ENCODE data around the gene SNX24. TPM values are rescaled to one million over a fixed set of nuclear protein-coding genes. Genes with fewer than 3 reads are reported as not detected.

SNX24 gene
- total RNA-seq, 1 donor from 2014 or later: 1.2 TPM

DNA sequence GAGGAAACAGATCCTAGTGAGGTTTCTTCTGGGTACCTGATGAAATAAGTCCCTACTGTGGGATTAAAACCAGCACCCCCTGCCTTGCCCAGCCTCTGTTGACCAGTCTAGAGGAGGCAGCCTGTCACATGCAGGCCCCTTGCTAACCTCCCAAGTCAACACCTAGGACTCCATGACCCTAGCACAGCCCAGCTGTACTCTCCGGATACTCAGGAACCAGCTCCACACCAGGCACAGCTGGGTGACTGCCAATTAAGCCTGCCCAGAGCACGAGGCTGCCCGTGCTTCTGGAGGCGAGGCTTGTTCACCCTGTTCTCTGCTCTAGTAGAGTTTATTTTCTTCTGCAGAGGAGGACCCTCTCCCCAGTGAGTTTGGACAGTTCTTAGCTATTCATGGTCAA is 92.5 kb downstream of the SNX24 start:
- no peaks in the 10 kb centered on the region for H3K27me3 Mint-ChIP-seq (ENCODE audit: insufficient read depth)
- no peak overlapping the region for H3K4me3 Mint-ChIP-seq
- H3K4me1 Mint-ChIP-seq (ENCODE audit: low read depth): no peaks in the 10 kb centered on the region
- DNase-seq (ENCODE audit: low spot score): no peak
- no peaks in the 10 kb centered on the region for H3K36me3 Mint-ChIP-seq (ENCODE audit: low read depth)
- intact Hi-C loops (cut with micrococcal nuclease): no loop called here
- H3K27ac Mint-ChIP-seq: no peak overlapping the region
- H3K9me3 Mint-ChIP-seq: no peaks in the 10 kb centered on the region

DNA sequence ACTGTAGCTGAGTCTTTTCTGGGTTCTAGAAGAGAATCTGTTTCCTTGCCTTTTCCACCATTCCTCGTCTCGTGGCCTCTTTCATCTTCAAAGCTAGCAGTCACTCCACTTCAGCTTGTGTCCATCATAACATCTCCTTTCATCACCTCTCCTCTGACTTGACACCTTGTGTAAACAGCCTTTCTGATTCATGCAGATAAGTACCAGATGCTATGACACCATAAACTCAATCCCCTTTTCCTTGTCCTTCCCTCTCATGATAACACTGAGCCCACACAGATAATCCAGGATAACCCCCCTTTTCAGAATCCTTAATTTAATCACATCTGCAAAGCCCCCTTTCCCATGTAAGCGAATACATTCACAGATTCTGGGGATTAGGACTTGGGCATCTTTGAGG is 95.5 kb downstream of the SNX24 start:
- Mint-ChIP-seq H3K4me3 (no peak overlapping the region), H3K36me3 (ENCODE audit: low read depth) (no peaks in the 10 kb centered on the region), H3K9me3 (no peaks in the 10 kb centered on the region), H3K4me1 (ENCODE audit: low read depth) (no peaks in the 10 kb centered on the region), H3K27me3 (ENCODE audit: insufficient read depth) (no peaks in the 10 kb centered on the region), H3K27ac (no peak overlapping the region)
- no peak for DNase-seq (ENCODE audit: low spot score)
- intact Hi-C loops (cut with micrococcal nuclease): no loop called here

DNA sequence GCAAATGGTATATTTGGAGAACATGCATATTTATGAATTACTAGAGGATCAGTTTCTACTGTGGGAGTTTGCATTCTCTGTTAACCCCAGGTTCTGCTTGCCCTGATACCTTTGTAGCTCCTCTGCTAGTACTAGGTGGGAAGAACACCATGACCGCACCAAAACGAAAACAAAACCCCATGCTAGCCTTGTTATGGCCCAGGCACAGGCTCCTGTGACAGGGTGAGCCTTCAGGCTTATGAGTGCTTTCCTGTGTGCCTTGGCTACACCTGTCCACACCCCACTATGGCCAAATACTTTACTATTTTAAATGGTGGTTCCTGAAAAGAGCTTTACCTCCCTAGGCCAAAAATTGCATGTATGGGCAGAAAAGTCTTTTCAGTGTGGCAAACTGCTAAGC is 96.3 kb downstream of the SNX24 start:
- Mint-ChIP-seq H3K27me3 (ENCODE audit: insufficient read depth) (no peaks in the 10 kb centered on the region), H3K36me3 (ENCODE audit: low read depth) (no peaks in the 10 kb centered on the region), H3K4me1 (ENCODE audit: low read depth) (no peaks in the 10 kb centered on the region), H3K9me3 (no peaks in the 10 kb centered on the region), H3K4me3 (no peak overlapping the region), H3K27ac (no peak overlapping the region)
- DNase-seq (ENCODE audit: low spot score): no peak
- intact Hi-C loops (cut with micrococcal nuclease): no loop called here

DNA sequence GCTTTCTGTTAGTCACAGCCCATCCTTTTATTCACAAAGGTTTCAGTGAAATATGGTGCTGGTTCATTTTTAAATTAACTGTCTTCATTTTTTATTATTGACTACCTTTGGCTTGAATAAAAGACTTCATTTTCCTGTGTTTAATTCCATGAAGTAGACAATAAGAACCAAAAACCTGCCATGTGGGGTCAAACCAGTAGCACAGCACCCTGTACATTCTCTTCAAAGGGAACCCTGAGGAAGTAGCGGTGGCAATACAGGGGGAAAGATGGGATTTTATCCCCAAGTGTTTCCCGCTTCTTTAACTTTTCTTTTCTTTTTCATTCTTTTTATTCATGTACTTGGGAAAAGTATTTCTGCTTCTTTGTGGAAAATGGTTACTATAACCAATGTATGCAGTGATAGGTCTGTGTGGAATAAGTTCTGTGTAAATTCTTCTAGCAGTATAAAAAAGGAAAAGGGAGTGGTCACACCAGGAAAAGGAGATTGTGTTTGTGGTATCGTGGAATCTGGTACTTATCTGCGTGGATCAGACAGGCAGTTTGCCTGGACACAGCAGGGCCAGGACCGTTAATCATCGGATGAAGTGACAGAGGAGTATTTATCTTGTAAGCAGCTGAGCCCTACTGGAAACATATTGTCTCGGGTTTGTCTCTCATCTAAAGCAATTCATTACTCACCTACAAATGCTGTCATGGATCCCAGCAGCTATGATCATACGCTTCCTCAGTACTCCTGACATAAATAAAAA is 96.9 kb downstream of the SNX24 start:
- intact Hi-C loops (cut with micrococcal nuclease): no loop called here
- Mint-ChIP-seq H3K36me3 (ENCODE audit: low read depth) (no peaks in the 10 kb centered on the region), H3K27me3 (ENCODE audit: insufficient read depth) (no peaks in the 10 kb centered on the region), H3K27ac (no peak overlapping the region), H3K9me3 (no peaks in the 10 kb centered on the region), H3K4me1 (ENCODE audit: low read depth) (no peaks in the 10 kb centered on the region), H3K4me3 (no peak overlapping the region)
- no peak for DNase-seq (ENCODE audit: low spot score)

DNA sequence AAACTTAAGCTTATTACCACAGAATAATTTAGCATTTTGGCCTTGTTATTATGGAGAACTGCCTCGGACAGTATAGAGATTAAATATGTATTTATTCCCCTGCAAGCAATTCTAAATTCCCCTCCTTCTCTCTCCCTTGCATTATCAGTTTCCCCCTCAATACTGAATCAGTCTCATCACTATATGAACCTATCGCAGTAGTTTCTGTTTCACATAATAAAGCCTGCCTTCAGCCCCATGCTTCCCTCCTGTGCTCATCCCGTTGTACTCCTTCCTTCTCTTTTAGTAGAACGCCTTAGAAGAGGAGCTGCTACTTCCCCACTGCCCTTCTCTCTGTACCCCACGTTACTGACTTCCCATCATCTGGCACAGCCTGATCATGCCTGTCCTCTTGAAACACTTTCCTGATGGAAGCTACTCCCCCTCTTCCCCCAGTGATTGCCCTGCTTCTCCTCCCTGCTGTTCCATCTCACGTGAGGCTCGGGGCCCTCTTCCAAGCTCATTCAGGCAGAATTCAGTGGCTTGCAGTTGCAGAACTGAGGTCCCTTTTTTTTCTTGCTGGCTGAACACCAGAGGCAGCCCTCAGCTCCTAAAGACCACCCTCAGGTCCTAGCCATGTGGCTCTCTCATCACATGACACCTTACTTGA is 97.8 kb downstream of the SNX24 start:
- H3K36me3 Mint-ChIP-seq (ENCODE audit: low read depth): no peaks in the 10 kb centered on the region

DNA sequence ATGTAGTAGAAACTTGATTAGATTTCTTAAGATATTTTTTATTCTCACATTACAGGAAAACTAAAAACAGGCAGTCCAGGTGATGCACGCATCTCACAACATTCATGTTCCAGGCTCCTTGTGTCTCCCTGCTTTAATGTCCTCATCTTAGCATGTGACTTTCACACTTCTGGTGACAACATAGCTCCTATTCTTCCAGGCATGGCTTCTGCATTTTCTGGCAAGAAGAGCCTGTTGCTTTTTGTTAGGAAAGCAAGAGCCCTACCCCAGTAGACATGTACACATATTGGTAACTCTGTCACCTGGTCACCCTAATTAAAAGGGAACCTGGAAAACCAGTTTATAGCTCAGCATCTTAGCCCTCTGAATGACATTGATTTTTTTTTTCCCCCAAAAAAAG is 98.6 kb downstream of the SNX24 start:
- Mint-ChIP-seq H3K9me3 (no peaks in the 10 kb centered on the region), H3K4me1 (ENCODE audit: low read depth) (no peaks in the 10 kb centered on the region), H3K27ac (no peak overlapping the region), H3K4me3 (no peak overlapping the region), H3K36me3 (ENCODE audit: low read depth) (no peaks in the 10 kb centered on the region), H3K27me3 (ENCODE audit: insufficient read depth) (no peaks in the 10 kb centered on the region)
- intact Hi-C loops (cut with micrococcal nuclease): no loop called here
- DNase-seq (ENCODE audit: low spot score): no peak

More for the DNA sequence above, 97.8 kb downstream of the SNX24 start:
- H3K27me3 Mint-ChIP-seq (ENCODE audit: insufficient read depth): no peaks in the 10 kb centered on the region
- H3K9me3 Mint-ChIP-seq: no peaks in the 10 kb centered on the region
- DNase-seq (ENCODE audit: low spot score): no peak
- intact Hi-C loops (cut with micrococcal nuclease): no loop called here
- no peak overlapping the region for H3K27ac Mint-ChIP-seq
- H3K4me3 Mint-ChIP-seq: no peak overlapping the region
- H3K4me1 Mint-ChIP-seq (ENCODE audit: low read depth): no peaks in the 10 kb centered on the region

DNA sequence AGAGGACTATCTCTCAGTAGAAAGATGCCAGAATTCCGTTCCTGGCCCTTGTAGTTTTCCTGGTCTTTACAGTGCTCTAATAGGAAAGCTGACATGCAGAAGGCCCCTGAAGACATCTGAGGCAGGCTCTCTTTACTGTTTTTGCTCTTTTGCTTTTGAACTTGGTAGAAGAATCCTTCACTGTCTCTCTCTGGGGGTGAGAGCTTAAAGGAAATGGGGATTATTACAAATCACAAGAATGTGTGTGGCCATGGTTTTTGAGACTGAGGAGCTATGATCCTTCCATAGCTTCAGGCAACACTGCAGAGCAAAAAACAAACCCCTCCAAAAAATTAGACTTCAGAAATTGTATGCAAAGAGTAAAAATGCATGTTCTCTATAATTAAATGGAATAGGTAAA is 102.0 kb downstream of the SNX24 start:
- H3K9me3 Mint-ChIP-seq: no peaks in the 10 kb centered on the region

DNA sequence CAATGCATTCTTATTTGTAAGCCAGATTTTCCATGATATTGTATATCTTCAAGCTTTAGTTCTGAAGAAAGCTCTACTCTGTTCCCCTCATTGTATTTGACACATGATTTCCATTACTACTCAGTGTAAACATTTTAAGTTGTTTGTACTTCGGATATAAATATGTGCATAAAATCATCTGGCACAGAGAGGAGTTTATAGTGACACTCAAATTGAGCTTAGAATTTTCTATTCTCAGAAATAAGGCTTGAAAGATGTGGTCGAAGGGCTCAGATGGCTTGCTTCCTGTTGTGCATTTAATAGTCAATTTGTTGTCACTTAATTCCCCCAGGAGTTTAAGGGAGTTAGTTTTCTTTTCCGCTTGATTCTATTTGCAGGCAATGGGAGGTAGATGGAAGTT is 102.4 kb downstream of the SNX24 start:
- Mint-ChIP-seq H3K9me3 (no peaks in the 10 kb centered on the region), H3K36me3 (ENCODE audit: low read depth) (no peaks in the 10 kb centered on the region), H3K4me1 (ENCODE audit: low read depth) (no peaks in the 10 kb centered on the region), H3K4me3 (no peak overlapping the region), H3K27me3 (ENCODE audit: insufficient read depth) (peaks cover 3% of the 10 kb centered on the region), H3K27ac (no peak overlapping the region)
- DNase-seq (ENCODE audit: low spot score): no peak
- intact Hi-C loops (cut with micrococcal nuclease): no loop called here

More for the DNA sequence above, 102.0 kb downstream of the SNX24 start:
- Mint-ChIP-seq H3K4me3 (no peak overlapping the region), H3K4me1 (ENCODE audit: low read depth) (no peaks in the 10 kb centered on the region), H3K27me3 (ENCODE audit: insufficient read depth) (peaks cover 3% of the 10 kb centered on the region), H3K27ac (no peak overlapping the region), H3K36me3 (ENCODE audit: low read depth) (no peaks in the 10 kb centered on the region)
- intact Hi-C loops (cut with micrococcal nuclease): no loop called here
- no peak for DNase-seq (ENCODE audit: low spot score)

DNA sequence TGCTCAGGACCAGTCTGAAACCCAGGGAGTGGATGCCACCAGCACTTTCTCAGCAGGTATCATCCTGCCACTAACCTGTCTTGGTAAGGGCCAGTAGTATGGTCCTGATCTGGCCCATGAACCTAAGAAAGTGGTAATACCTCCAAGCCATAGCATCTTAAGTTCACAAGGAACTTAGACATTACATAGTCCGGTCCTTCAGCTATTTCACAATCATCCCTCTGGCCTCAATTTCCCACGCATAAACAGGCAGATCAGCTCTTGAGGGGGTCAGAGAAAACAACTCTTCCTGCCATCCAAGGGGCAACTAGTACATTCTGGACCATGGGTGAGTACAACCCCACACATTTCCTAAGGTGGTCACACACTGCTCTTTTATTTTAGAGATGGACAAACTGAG is 102.9 kb downstream of the SNX24 start:
- no peak for DNase-seq (ENCODE audit: low spot score)
- H3K27me3 Mint-ChIP-seq (ENCODE audit: insufficient read depth): peaks cover 3% of the 10 kb centered on the region
- H3K27ac Mint-ChIP-seq: no peak overlapping the region
- intact Hi-C loops (cut with micrococcal nuclease): no loop called here
- H3K4me1 Mint-ChIP-seq (ENCODE audit: low read depth): no peaks in the 10 kb centered on the region
- no peaks in the 10 kb centered on the region for H3K36me3 Mint-ChIP-seq (ENCODE audit: low read depth)
- H3K4me3 Mint-ChIP-seq: no peak overlapping the region
- no peaks in the 10 kb centered on the region for H3K9me3 Mint-ChIP-seq

DNA sequence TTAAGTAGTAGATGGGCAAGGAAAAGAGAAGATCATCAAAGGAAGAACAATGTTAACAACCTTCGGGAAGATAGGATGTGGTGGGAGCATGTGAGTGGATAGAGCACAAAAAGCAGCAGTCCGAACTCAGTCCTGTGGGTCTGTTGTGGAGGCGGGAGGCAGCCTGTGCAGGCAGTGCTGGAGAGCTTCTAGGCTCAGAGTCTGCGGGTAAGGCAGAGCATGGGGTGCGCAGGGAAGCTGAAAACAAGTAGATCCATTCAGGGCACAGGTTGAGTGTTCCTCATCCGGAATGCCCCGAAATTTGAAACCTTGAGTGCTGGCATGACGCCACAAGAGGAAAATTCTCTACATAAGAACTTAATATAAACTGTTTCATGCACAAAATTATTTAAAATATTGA is 106.2 kb downstream of the SNX24 start:
- H3K27me3 Mint-ChIP-seq (ENCODE audit: insufficient read depth): peaks cover 3% of the 10 kb centered on the region
- no peaks in the 10 kb centered on the region for H3K9me3 Mint-ChIP-seq
- intact Hi-C loops (cut with micrococcal nuclease): no loop called here
- H3K4me1 Mint-ChIP-seq (ENCODE audit: low read depth): no peaks in the 10 kb centered on the region
- no peak overlapping the region for H3K4me3 Mint-ChIP-seq
- H3K36me3 Mint-ChIP-seq (ENCODE audit: low read depth): no peaks in the 10 kb centered on the region
- no peak for DNase-seq (ENCODE audit: low spot score)
- no peak overlapping the region for H3K27ac Mint-ChIP-seq

DNA sequence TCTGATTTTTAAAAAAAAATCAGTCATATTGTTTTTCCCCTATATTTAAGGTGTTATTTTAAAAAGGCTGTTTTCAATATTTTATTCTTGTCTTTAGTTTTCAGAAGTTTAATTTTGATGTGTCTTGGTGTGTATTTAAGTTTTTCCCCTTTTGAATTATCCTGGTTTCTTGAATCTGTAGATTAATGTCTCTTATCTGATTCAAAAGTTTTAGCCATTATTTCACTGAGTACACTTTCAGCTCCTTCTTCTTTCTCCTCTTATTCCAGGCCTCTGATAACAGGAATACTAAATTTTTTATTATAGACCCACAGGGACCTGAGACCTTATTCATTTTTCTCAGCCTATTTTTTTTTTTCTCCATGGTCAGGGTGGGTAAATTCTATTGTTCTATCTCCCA is 109.3 kb downstream of the SNX24 start:
- no peak for DNase-seq (ENCODE audit: low spot score)
- H3K36me3 Mint-ChIP-seq (ENCODE audit: low read depth): no peaks in the 10 kb centered on the region
- no peaks in the 10 kb centered on the region for H3K4me1 Mint-ChIP-seq (ENCODE audit: low read depth)
- H3K27ac Mint-ChIP-seq: no peak overlapping the region
- H3K9me3 Mint-ChIP-seq: peaks cover 4% of the 10 kb centered on the region
- no peak overlapping the region for H3K4me3 Mint-ChIP-seq
- intact Hi-C loops (cut with micrococcal nuclease): no loop called here
- H3K27me3 Mint-ChIP-seq (ENCODE audit: insufficient read depth): peaks cover 3% of the 10 kb centered on the region

DNA sequence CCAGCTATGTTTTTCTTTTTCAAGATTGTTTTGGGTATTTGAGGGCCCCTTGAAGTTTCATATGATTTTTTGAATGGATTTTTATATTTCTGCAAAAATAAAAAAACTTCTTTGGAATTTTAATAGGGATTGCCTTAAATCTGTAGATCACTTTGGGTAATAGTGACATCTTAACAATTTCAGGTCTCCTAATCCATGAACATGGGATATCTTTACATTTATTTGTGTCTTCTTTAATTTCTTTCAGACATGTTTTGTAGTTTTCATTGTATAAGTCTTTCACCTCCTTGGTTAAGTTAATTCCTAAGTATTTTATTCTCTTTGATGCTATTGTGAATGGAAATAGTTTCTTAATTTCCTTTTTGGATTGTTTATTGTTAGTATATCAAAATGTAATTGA is 112.0 kb downstream of the SNX24 start:
- Mint-ChIP-seq H3K27ac (no peak overlapping the region), H3K36me3 (ENCODE audit: low read depth) (no peaks in the 10 kb centered on the region), H3K27me3 (ENCODE audit: insufficient read depth) (no peaks in the 10 kb centered on the region), H3K4me1 (ENCODE audit: low read depth) (no peaks in the 10 kb centered on the region), H3K4me3 (no peak overlapping the region), H3K9me3 (peaks cover 4% of the 10 kb centered on the region)
- no peak for DNase-seq (ENCODE audit: low spot score)
- intact Hi-C loops (cut with micrococcal nuclease): no loop called here

DNA sequence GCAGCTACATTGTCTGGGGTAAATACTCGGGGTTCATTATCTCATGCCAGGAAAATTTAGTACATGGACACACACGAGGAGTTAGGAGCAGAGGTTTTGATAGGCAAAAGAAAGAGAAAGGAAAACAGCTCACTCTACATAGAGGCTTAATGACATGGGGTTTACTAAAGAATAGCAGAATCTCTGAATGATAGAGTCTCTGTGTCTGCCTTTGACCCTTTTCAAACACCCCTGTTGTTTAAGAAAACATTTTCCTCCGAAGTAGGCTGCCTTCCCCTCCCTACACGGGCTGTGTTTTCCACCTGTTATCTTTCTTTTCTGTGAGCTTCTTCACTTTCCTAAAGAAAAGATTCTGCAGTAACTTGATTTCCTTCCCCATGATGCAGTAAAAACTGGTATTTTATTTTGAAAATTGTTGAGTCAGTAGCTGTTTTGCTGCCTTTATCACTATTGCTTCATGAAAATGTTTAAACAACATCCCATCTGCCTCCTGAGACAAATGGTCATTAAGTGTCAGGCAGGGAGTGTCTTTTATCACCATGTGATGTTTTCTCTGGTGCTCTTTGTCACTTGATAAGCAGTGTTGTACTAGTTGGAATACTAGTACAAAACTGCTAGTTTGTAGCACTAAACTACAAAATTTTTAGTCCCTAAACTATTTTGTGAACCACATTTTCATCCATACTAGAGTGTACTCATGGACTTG is 114.5 kb downstream of the SNX24 start:
- DNase-seq (ENCODE audit: low spot score): no peak
- Mint-ChIP-seq H3K4me1 (ENCODE audit: low read depth) (no peaks in the 10 kb centered on the region), H3K36me3 (ENCODE audit: low read depth) (no peaks in the 10 kb centered on the region), H3K27ac (no peak overlapping the region), H3K27me3 (ENCODE audit: insufficient read depth) (no peaks in the 10 kb centered on the region), H3K4me3 (no peak overlapping the region), H3K9me3 (peaks cover 4% of the 10 kb centered on the region)
- intact Hi-C loops (cut with micrococcal nuclease): no loop called here
